GM10266 (cell line): Measurements from ENCODE around the gene SERAC1.

ENCODE experiments used
- DNase-seq: peaks from one replicate; pipeline ENCODE4 v3.0.0; 2012; ENCODE audit errors: extremely low spot score
- TF ChIP-seq, protein P1 (sequence below): IDR thresholded peaks from 2 replicates; pipeline ENCODE4 v1.5.1; 2012; ENCODE audit warnings: mild to moderate bottlenecking, low read depth; ENCODE audit not compliant: control insufficient read depth, insufficient read depth; ENCODE audit errors: missing control alignments

The SERAC1 gene

DNA sequence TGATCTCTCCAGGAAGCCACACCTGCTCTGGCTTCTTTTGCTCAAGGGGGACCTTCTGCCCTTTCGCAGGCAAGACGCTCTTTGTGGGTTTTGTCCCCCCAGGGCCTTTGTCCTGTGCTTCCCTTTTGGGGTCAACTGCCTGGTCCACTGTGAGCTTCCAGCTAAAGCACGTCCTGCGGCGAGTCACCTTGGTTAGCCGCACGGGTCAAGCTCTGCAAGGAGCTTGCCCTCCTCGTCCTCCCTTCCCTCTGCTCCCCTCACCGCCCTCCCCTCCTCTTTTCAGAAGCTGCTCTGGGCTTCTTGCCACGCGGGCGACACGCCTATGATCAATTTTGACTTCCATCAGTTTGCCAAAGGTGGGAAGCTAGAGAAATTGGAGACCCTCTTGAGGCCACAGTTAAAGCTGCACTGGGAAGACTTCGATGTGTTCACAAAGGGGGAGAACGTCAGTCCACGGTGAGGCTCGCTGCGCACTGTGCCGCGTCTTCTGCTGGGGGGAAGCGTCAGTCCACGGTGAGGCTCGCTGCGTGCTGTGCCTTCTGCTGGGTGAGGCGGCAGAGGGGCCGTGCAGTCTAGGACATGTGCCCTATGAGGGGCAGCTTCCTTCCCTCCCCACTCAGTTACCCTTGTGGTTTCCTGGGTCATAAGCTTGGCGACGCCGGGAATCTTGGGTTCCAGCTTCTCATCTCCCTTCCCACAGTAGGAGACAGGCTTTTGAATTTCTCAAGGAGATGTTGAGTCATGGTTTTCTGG lies 106.2 kb downstream of the SERAC1 start:
- DNase-seq, result no peak
- TF ChIP-seq, protein P1, sequence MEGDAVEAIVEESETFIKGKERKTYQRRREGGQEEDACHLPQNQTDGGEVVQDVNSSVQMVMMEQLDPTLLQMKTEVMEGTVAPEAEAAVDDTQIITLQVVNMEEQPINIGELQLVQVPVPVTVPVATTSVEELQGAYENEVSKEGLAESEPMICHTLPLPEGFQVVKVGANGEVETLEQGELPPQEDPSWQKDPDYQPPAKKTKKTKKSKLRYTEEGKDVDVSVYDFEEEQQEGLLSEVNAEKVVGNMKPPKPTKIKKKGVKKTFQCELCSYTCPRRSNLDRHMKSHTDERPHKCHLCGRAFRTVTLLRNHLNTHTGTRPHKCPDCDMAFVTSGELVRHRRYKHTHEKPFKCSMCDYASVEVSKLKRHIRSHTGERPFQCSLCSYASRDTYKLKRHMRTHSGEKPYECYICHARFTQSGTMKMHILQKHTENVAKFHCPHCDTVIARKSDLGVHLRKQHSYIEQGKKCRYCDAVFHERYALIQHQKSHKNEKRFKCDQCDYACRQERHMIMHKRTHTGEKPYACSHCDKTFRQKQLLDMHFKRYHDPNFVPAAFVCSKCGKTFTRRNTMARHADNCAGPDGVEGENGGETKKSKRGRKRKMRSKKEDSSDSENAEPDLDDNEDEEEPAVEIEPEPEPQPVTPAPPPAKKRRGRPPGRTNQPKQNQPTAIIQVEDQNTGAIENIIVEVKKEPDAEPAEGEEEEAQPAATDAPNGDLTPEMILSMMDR, result no peak

DNA sequence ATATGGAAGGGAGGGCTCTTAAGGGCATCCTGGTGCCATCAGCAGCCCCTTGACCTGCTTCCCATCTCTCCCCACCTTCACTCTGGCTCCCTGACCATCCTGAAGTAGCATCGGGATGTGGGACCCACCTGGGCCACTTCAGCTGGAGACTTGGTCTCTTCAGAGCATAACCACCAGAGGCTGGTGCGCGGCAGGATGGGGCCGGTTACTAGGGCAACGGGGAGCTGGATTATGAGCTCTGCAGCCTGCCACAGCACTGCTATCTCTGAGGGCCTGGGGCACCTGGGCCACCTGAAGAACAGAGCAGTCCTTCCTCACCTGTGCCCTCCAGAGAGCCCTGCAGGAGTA lies 106.7 kb downstream of the SERAC1 start:
- TF ChIP-seq, protein P1, result no peak
- no peak for DNase-seq

DNA sequence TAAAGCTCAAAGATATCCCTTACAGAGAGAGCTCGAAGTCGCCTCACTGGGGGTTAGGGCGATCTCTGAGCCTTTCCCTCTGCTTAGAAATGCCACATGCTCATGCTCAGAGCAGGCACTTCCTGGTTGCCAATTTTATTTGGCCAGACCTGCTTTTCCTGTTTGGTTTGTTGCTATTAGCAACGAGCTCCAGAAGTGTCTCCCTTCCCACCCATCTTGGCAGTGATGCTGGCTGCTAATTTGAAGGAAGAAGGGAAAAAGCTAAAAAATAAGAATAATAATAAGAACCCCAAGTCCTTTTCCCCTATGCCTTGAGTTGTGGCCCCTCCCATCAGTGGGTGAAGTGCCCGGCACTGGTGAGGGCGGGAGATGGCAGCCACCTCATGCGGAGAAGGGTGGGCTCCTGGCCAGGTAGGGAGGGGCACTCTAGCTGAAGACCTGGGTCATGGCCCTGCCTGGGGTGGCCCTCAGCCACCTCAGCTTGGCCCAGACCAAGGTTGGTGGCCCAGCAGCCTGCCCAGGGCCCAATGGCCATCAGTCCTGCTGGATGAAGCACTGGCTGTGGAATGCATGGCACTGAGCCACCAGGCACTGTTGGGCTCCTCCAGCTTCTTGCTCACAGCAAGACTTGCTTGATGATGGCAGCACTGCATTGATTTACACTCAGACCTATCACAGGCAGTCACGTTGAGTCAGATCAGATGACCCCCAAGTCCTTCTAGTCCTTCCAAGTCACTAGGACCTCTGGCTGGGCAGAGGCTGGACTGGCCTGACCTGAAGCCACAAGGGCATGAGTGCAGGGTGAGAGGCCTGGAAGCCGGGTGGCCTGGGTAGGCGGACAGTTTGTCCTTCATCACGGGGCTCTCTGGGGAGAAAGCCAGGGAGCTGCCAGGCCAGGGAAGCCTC lies 107.4 kb downstream of the SERAC1 start:
- no peak for DNase-seq
- TF ChIP-seq, protein P1, result no peak
